Suppressor macrophage (primary cell): ENCODE measurements around the gene THBS1.

ENCODE experiments used
- DNase-seq, 4 experiments: peaks; one replicate each; pipeline ENCODE4 v3.0.0-alpha.2; 2020 to 2022

THBS1 gene

GRCh38 chr15:39574427-39574826 lies 6.5 kb upstream of the THBS1 start:
- no peak for DNase-seq

GRCh38 chr15:39575180-39575579 lies 5.7 kb upstream of the THBS1 start:
- DNase-seq: no peak

- DNase-seq: no peak
Measured at GRCh38 chr15:39578851-39579486, 1.9 kb upstream of the THBS1 start.

- DNase-seq: no peak
Measured at GRCh38 chr15:39579487-39580116, 1.3 kb upstream of the THBS1 start.

- DNase-seq: peak; percentile 90 to 96 (median 95)
Measured at GRCh38 chr15:39580117-39580484, 778 bp upstream of the THBS1 start.

- peak in 1 of 4 experiments; percentile 29 for DNase-seq
Measured at GRCh38 chr15:39581242-39581792, 438 bp downstream of the THBS1 start.

- peak in 3 of 4 experiments; percentile 46 to 64 (median 60) for DNase-seq
Measured at GRCh38 chr15:39581793-39582285, 960 bp downstream of the THBS1 start.

- DNase-seq: no peak
Measured at GRCh38 chr15:39582286-39582976, 1.6 kb downstream of the THBS1 start.

GRCh38 chr15:39582977-39583595 lies 2.2 kb downstream of the THBS1 start:
- DNase-seq: peak in 1 of 4 experiments; percentile 21

- DNase-seq: peak in 2 of 4 experiments; percentile 31 to 34
Measured at GRCh38 chr15:39583596-39584265, 2.9 kb downstream of the THBS1 start.

GRCh38 chr15:39584266-39584659 lies 3.4 kb downstream of the THBS1 start:
- no peak for DNase-seq

- no peak for DNase-seq
Measured at GRCh38 chr15:39584662-39585388, 3.9 kb downstream of the THBS1 start.

- no peak for DNase-seq
Measured at GRCh38 chr15:39585389-39585841, 4.5 kb downstream of the THBS1 start.

GRCh38 chr15:39585871-39586301 lies 5.0 kb downstream of the THBS1 start:
- DNase-seq: no peak

- no peak for DNase-seq
Measured at GRCh38 chr15:39586387-39587095, 5.7 kb downstream of the THBS1 start.

- no peak for DNase-seq
Measured at GRCh38 chr15:39587096-39587721, 6.3 kb downstream of the THBS1 start.

- peak in 1 of 4 experiments; percentile 3 for DNase-seq
Measured at GRCh38 chr15:39587731-39588530, 7.1 kb downstream of the THBS1 start.

- DNase-seq: no peak
Measured at GRCh38 chr15:39588531-39589192, 7.8 kb downstream of the THBS1 start.
